Kasumi-1 (cell line): ENCODE measurements around the gene PRKG1.
"Not testable (repeated sequence)": the region's sequence is repeated elsewhere in the genome, so short reads cannot be mapped to it uniquely, and the experiment has no call there.

ENCODE experiments used
- DNase-seq, 2 experiments: peaks; one replicate each; lab custom pipeline; 2025; lab: John Stamatoyannopoulos, UW

The PRKG1 gene

DNA sequence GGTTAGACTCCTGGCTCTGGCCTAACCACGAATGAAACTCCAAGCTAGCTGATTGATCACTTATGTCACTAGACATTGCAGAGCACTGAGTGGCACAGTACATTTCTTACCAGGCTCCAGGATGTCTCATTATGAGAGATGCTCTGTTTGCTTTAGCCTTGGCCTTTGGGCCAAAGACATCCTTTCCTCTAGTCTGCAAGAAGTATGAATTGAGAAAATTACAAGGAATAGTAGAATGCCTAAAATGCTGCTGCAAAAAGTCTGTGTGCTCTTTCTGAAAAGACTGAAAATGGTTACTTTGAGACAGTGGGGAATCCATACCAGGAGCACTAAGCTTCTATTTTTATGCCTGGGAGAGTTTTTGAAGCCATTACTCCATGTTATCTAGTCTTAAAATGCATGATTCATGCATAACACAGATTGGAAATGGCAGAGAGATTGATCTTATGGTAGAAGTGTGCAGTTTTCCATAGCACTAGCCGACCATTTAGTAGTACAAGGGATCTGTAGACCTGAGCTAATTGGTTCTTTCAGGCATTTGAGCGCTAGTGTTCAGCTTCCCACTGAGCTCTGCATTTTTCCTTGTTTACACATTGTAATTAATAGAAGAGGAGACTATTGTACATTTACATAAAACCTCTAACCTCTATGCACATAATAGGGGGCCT is 303.8 kb downstream of the PRKG1 start:
- no peak for DNase-seq

DNA sequence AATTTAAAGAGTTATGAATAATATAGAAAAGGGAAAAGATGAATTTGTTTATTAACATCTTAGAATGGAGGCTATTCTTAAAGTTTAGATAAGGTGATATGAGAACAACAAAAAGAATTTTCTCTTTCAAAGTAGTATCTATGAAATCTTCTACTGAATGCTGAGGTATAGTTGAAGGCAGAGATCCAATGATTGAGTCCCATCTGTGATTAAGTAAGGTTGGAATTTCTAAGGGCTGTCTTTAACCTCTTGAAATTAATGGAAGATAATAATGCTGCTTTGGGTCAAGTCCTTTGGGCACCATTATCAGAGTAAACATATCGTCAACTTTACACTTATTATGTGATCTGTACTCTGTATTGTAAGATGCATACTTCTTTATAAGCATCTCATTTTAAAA is 307.9 kb downstream of the PRKG1 start:
- no peak for DNase-seq

DNA sequence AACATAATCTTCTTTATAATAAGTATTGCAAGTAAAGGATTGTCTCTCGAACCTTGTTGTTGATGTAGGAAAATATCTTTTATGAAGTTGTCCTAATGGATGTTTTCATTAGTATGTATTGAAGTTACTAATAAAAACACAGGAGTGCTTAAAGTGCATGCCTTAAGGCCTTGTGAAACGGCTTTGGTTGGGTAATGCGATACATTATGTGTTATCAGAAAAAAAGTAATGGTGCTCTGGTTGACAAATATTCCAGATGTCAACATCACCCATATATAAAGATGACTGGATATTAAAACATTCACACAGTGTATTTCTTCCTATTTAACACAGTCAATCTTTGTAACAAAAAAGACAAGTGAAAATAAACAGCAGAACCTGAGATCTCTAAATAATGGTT is 310.7 kb downstream of the PRKG1 start:
- no peak for DNase-seq

DNA sequence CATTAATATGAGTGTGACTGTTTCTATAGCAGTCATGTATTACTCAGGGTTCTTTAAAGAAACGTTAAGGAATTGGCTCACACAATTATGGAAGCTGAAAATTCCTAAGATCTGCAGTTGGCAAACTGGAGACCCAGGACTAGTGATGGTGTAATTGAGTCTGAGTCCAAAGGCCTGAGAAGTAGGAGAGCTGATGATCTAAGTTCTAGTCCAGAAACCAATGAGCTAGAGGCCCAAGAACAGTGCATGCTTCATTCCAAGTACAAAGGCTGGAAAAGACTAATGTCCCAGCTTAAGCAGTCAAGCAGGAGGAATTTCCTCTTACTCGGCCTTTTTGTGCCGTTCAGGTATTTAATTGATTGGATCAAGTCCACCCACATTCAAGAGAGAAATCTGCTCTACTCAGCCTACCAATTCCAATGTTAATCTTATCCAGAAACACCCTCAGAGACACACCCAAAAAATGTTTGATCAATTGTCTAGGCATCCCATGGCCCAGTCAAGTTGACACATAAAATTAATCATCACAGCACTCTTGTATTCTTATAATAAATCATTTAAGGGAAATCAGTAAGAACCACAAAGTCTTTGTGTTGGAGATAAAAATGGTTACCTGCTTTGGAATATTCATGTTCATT is 312.1 kb downstream of the PRKG1 start:
- DNase-seq = no peak

DNA sequence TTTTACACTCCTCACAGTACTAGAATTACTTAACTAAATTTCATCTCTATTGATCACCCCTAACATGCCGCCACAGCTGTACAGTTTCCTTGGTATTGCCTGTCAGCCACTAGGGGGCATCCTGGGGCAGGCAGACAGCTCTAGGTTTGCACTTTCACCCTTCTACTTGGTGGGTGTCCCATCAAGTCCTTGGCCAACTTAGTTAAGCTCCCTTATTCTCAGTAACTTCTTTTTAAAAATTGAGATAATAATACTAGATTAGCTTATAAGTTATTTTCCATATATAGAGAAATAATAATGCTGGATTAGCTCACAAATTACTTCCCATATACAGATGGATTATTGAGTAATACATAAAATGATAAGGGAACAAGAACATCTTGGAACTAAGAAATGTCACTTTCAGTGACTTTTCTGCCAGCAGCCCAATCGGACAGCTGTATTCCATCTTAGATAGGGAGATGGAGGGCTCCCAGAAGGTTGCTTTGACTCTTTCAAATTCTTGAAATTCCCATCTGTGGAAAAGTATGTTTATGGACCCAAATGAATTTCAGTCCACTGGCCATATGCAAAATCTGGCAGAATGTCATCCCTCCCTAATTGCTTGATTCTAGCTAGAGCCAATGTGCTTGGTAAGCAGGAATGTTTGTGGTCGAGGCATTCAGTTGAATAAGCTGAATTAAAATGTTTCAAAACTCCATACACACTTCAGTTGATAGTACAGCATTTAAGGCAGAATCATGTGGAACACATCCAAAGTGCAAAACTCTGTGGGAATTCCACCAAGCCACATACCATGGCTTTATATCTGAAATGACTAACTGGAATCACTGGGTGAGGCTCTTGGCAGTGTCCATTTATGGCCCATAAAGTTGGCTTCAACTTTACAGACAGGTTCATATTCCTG is 315.4 kb downstream of the PRKG1 start:
- peak; percentile 68 to 82 for DNase-seq

DNA sequence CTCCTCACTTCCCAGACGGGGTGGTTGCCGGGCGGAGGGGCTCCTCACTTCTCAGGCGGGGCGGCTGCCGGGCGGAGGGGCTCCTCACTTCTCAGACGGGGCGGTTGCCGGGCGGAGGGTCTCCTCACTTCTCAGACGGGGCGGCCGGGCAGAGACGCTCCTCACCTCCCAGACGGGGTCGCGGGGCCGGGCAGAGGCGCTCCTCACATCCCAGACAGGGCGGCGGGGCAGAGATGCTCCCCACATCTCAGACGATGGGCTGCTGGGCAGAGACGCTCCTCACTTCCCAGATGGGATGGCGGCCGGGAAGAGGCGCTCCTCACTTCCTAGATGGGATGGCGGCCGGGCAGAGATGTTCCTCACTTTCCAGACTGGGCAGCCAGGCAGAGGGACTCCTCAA is 318.7 kb downstream of the PRKG1 start:
- not testable (repeated sequence) for DNase-seq

DNA sequence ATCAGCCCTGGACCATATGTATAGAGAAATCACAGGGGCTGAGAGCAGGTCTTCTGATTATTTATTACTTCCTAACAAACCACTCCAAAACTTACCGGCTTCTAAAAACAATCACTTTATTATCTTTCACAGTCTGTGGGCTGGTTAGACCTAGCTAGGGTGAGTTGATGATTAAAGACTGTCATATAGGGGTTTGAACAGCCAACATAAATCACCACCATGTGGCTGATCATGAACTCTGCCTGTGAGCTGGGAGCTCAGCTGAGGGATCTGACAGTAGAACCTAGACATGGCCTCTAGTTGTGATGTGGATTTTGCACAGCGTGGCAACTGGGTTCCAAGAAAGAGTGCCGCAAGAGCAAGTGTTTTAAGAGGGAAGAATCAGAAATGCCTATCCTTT is 319.8 kb downstream of the PRKG1 start:
- DNase-seq = no peak

DNA sequence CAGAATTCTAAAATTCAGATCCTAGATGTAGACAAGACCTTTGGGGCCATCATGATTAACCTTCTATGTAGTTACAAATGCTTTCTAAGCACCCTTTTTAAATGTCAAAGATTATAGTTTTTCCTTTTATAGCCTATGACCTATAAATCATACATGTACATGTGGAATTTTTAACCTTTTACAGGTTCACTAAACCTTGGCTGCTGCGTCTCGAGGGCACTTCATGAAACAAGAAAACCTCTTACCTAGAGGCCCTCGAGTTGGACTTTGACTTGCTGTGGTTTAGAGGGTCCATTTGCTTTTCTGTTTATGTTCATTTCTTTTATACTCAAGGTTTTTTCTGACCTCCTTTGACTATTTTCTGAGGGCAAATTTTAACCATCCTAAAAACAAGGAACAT is 323.0 kb downstream of the PRKG1 start:
- DNase-seq = no peak

DNA sequence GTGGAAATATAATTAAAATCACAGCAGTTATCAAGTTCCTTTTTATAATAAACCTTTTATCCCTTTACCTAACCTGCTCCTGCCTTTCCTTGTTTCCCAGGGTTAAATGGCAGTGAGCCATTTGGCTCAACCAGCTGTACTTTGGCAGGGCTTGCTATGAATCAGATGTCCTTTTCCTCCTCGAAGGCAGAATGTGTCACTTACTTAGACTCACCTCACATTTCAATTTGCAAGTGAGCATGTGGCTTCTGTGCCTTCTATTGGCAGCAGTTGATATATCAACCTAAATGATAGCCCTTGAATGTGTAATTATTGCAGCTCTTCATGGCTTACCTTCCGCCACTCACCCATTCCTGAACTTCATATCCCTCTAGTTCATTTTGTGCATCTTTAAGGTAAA is 323.4 kb downstream of the PRKG1 start:
- no peak for DNase-seq

DNA sequence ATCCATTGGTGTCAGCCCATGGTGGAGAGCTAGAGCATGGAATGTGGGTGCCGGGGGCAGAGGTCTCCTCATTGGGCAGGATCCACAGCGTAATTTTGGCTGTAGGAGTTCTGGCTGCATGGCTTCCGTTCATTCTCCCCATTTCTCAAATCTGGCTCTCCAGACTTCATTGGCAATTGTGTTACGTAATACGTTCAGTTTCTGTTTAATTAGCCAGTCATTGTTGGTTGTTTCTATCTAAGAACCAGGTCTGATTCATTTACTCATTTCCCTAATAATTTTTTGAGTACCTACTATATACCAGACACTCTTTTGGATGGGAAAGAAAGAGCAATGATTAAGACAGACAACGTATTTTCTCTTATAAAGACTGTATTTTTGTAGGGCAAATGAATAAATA is 325.6 kb downstream of the PRKG1 start:
- DNase-seq = no peak

DNA sequence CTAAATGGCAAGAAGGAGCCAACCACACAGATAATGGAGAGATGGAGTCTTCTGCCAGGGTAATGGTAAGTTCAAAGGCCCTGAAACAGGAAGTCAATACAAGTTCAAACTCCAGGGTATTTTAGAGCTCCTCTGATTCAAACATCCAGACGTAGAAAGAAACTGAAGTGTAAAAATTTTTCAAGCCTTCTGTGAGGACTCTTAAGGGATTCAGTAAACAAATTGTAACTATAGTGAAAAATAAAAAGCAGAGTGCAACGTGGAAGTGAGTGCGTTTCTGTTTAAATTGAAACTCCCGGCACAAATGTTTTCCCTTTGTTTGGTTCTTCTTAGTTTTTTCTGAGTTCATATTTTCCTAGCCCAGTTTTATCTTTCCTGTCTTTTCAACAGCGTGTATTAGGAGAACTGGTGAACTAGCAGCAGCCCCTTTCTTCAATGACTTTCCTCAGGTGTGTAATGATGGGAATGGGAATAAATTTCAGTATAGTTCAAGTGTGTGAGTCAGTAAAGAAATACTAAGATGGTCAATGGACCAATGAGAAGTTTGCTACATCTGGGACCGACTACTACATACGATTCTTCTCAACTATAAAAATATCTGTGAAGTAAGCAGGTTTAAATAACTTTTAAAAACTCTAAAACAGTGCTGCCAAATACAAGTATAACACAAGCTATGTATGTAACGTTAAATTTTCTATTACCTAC is 326.3 kb downstream of the PRKG1 start:
- no peak for DNase-seq

DNA sequence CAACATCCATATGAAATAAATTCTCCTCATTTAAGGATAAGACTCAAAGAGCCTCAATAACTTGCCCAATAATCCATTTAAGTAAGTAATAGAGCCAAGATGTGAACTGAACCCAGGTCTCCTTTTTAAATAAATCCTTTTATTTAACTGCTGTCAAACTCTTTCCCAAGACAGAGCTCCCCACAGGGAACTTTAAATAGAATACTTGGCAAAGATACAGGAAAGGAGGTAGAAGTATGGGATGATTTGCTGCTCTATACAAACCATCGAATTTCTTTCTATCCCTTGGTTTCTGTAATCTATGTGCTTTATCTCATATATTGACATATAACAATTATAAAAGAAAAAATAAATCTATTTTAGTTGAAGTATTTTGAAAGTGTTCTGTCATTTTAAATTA is 329.2 kb downstream of the PRKG1 start:
- no peak for DNase-seq

DNA sequence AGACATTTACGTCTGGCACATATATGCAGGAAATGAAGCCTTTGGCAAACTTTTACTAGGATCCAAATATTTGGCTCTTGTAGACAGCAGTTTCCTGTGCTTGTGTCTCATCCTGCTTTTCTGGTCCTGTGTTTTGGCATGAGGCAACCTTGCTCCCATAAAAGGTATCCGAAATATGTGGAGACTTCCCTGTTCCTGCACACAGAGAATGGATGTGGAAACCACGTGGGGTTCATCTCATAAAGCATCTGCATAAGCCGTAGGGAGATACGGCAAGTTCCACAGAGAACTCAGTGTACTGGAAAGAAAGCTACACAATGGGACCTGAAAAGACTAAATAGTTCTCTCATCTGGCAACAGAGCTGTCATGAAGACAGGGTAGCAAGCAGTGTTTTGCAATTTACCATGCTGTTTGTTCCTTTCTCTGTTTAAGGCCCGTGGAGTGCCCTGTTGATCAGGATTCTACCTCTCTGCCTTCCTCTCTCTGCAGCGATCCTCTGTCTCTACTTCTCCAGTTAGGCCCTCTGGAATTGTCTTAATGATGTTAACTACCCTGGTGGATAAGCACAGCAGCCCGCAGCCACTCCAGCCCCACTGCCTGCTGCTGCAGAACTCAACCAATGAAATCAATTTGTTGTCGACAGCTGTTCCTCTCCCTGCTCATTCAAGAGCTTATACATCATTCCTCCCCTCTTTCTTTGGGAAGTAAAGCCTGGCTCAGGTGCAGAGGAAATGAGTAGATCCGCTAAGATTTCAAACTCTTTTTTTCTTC is 331.5 kb downstream of the PRKG1 start:
- DNase-seq = no peak

DNA sequence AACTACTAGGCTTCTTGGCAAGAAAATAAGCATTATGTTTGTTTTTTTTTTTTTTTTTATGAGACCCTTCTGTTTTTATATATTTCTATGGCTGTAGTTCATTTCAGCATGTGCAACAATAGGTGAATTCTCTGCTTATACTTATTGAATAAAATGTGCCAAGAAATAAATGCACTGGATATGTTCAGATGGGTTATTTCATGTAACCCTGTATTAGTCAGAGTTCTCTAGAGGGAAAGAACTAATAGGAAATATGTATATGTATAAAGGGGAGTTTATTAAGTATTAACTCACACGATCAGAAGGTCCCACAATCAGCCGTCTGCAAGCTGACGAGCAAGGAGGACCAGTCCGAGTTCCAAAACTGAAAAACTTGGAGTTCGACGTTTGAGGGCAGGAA is 332.3 kb downstream of the PRKG1 start:
- DNase-seq = no peak

DNA sequence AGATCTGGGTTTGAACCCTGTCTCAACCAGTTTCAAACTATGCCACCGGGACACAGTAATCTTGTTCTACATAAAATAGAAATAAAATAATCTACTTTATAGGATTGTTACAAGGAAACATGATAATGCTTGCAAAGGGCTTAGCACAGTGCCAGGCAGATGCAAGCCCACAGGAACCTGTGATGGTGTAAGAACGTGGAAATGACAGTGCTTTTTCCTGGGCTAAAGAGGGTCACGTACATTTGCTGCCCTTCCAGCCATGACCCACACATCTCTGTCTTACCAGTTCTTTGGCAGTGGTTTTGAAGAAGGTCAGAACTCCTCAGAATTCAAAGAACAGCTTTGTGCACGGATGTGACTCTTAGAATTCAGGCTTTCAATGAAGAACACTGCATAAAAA is 342.2 kb downstream of the PRKG1 start:
- DNase-seq = no peak

DNA sequence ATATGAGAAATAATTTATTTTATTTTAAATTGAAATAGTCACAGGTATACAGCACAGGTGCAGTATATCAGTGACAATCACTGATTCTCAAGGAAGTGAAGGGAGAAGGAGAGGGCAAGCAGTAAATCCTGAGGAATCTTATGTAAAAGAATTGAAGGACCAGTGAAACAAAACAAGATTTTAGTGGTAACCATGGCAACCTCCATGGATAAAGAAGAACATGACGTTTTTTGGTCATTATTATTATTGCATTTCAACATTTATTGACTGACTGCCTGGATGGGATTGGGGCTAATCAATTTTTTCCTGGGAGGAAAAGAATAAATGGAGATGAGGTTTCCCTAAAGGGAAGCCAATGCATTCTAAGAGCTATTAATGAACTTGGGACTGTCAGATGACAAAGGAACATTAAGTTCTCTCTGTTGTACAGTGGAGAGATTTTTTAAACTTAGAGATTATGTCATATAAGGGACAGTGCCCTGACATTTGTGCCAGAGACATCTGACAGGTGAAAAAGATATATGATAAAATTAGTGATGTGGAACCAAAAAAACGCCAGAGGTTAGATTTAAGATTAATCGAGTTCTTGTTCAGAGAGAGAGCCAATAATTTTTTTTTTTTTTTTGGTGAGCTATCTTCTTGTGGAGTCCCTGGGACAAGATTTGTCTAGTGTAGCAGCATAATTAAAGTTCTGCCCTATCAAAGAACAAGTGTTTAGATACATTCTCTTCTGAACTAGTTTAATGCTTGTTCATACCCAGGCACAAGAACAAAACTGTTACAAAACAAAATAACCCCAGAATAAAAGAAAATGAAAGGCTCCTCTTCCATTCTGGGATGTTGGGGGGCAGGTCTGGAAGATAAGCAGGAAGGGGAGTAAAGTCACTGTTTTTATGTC is 345.2 kb downstream of the PRKG1 start:
- no peak for DNase-seq

DNA sequence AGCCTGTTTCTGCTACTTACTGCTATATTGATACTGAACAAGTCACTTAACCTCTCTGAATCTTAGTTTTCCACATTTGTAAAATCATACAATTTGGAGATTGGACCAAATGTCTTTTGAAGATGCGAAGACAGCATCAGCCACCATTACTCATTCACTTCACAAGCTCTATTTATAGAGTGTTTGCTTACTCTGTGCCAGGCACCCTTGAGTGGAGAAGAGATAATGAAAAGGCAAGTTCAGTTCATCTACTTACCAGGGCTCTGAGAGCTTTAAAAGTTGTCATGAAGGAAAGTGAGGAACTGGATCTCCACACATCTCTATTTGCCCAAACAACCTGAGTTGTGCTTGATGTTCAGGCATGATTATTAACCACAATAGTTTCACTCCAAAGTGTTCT is 347.6 kb downstream of the PRKG1 start:
- DNase-seq = no peak

DNA sequence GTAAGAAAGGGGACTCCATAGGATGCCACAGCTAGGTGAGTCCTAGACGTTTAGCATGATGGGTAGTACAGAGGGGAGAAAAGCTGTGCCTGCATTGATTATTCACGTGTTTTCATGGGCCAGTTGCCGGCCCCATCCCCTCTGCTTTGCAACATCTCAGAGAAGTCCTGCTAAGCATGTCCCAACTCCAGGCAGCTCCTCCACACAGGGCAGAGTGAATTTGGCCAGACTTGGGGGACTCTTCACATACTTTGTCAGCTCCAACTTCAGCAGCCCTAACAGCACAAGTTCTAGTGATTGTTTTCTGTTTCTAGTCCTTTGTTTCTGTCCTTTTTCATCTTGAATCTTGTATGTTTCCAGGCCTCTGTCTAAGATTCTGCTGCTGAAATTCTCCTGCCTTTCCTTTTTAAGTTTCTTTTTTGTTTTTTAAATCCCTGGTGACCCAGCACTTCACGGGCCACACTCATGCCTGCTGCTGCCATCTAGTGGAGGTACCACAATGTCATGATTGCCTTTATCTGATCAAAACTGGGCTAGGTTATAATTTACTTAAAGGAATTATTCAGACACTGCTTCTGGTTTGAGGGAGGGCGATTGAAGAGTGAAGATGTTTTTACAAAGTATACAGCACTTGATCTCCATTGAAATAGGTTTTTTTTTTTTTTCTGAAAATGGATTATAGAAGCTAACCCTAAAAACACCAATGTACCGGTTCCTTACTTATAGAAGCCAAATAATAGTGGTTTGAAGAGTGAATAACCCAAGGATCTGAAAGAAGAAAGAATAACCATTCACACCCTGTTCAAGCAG is 348.2 kb downstream of the PRKG1 start:
- peak; percentile 44 to 75 for DNase-seq

DNA sequence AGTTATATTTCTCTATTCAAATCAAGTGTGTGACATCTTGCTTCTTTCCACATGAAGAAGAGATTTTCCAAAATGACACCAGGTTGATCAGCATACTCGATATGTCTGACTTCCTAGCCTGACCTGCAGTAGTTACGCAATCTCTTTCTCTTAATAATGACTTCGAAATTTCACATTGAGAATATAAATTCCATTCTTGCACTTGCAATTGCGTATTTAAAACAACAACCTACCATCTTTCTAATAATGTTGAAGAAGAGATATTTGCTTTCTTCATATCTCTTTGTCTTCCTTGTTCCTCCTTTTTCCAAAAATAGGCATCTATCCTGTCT is 348.8 kb downstream of the PRKG1 start:
- no peak for DNase-seq

DNA sequence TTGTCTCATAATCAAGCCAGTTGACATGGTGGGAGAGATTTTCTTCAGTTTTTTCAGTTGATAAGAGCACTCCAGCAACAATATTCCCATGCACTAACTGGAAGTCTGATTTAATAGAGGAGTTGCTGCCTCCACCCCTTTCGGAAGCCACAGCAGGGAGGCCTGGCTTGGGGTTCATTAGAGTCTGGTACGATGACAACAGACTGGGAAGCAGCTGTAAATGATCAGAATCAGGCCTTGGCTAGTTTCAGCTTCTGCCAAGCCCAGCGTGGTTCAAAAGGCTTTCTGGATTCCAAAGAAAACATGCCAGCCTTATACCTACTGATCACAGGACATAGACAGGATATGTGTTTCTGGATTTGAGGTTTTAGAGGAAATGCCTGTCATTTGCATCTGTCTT is 351.1 kb downstream of the PRKG1 start:
- DNase-seq = no peak
